Tibial artery (tissue), 4 donors: ENCODE measurements around the gene LPGAT1.

Experiments used
- DNase-seq, 2 donors: peaks; one replicate each; pipeline ENCODE4 v3.0.0-alpha.2; 2019
- H3K27ac ChIP-seq, 2 donors: fragments of 200-600 bp; sonication (generic) in 1 of 2; 1 replicate in 1 of 2; 2 replicates in 1 of 2; pipeline ENCODE4 v1.5.1; 2018 to 2019; ENCODE audit warnings: mild to moderate bottlenecking in 1 of 2
- H3K27me3 ChIP-seq, 2 donors: fragments of 200-600 bp; sonication (generic) in 1 of 2; one replicate each; pipeline versions ENCODE4 v1.5.1 to v1.6.0; 2016 to 2019
- H3K36me3 ChIP-seq, 3 donors: fragments of 200-600 bp; sonication (generic) in 2 of 3; one replicate each; pipeline ENCODE4 v1.5.1; 2016 to 2019; ENCODE audit warnings: mild to moderate bottlenecking in 2 of 3
- H3K4me1 ChIP-seq, 4 donors: fragments of 200-600 bp; sonication (generic) in 2 of 4; 1 replicate in 3 of 4; 2 replicates in 1 of 4; pipeline ENCODE4 v1.5.1; 2016 to 2019
- H3K4me3 ChIP-seq, 2 donors: fragments of 200-600 bp; sonication (generic) in 1 of 2; 1 replicate in 1 of 2; 2 replicates in 1 of 2; pipeline ENCODE4 v1.5.1; 2018 to 2019; ENCODE audit warnings: mild to moderate bottlenecking in 2 of 2
- H3K9me3 ChIP-seq, 3 donors: fragments of 200-600 bp; sonication (generic) in 1 of 3; one replicate each; pipeline ENCODE4 v1.5.1; 2016 to 2019
- CTCF ChIP-seq, 2 experiments: fragments of 200-600 bp in 1 of 2; fragments of 450-650 bp in 1 of 2; IDR thresholded peaks; one replicate each; pipeline ENCODE4 v1.5.1; 2017 to 2019; ENCODE audit warnings: antibody characterized with exemption in 2 of 2, mild to moderate bottlenecking in 1 of 2, moderate library complexity in 1 of 2
- intact Hi-C: fragments of 100-400 bp; cut with DNase I; formaldehyde crosslinking; loops from one replicate; pipeline ENCODE4 v1.15.0; 2023; ENCODE audit warnings: low total_unique reads

Gene LPGAT1

GRCh38 chr1:211812584-211812983 is 18.0 kb downstream of the LPGAT1 start:
- no peak for TF ChIP-seq CTCF (IDR thresholded peaks at IDR 0.05)
- Histone ChIP-seq H3K27ac (no peak overlapping the region), H3K4me1 (no peaks in the 10 kb centered on the region), H3K27me3 (no peaks in the 10 kb centered on the region), H3K9me3 (no peaks in the 10 kb centered on the region), H3K36me3 (peaks cover 15 to 22% (median 15%) of the 10 kb centered on the region in 3 donors), H3K4me3 (no peak overlapping the region)
- intact Hi-C loops = no loop called here
- no peak for DNase-seq

GRCh38 chr1:211811848-211812247 is 18.7 kb downstream of the LPGAT1 start:
- Histone ChIP-seq H3K27me3 (no peaks in the 10 kb centered on the region), H3K9me3 (no peaks in the 10 kb centered on the region), H3K27ac (no peak overlapping the region), H3K4me1 (no peaks in the 10 kb centered on the region), H3K36me3 (peaks cover 15 to 22% (median 15%) of the 10 kb centered on the region in 3 donors), H3K4me3 (no peak overlapping the region)
- no peak for TF ChIP-seq CTCF (IDR thresholded peaks at IDR 0.05)
- DNase-seq = no peak
- intact Hi-C loops = no loop called here

GRCh38 chr1:211811126-211811525 is 19.4 kb downstream of the LPGAT1 start:
- H3K4me3 ChIP-seq = no peak overlapping the region
- intact Hi-C loops = no loop called here
- H3K27me3 ChIP-seq = no peaks in the 10 kb centered on the region
- TF ChIP-seq CTCF (IDR thresholded peaks at IDR 0.05) = no peak
- DNase-seq = no peak
- no peaks in the 10 kb centered on the region for H3K9me3 ChIP-seq
- H3K27ac ChIP-seq = no peak overlapping the region
- H3K36me3 ChIP-seq = peaks cover 15 to 22% (median 16%) of the 10 kb centered on the region in 3 donors
- no peaks in the 10 kb centered on the region for H3K4me1 ChIP-seq

GRCh38 chr1:211808475-211808874 is 22.1 kb downstream of the LPGAT1 start:
- no peaks in the 10 kb centered on the region for H3K27me3 ChIP-seq
- intact Hi-C loops = no loop called here
- no peaks in the 10 kb centered on the region for H3K4me1 ChIP-seq
- no peak for DNase-seq
- no peak overlapping the region for H3K4me3 ChIP-seq
- H3K36me3 ChIP-seq = peaks cover 23 to 26% (median 23%) of the 10 kb centered on the region in 3 donors
- TF ChIP-seq CTCF (IDR thresholded peaks at IDR 0.05) = no peak
- H3K27ac ChIP-seq = no peak overlapping the region
- H3K9me3 ChIP-seq = no peaks in the 10 kb centered on the region

GRCh38 chr1:211804915-211805314 is 25.6 kb downstream of the LPGAT1 start:
- H3K4me3 ChIP-seq = no peak overlapping the region
- intact Hi-C loops = no loop called here
- no peaks in the 10 kb centered on the region for H3K4me1 ChIP-seq
- DNase-seq = no peak
- H3K36me3 ChIP-seq = peaks cover 15 to 17% (median 15%) of the 10 kb centered on the region in 3 donors
- no peaks in the 10 kb centered on the region for H3K9me3 ChIP-seq
- no peaks in the 10 kb centered on the region for H3K27me3 ChIP-seq
- TF ChIP-seq CTCF (IDR thresholded peaks at IDR 0.05) = no peak
- H3K27ac ChIP-seq = no peak overlapping the region
